AG09309 (cell line): ENCODE data around the gene TNIK.
A peak's percentile ranks its signal among the peaks of the same experiment; 100 is the strongest.

ENCODE experiments used
- DNase-seq: peaks from one replicate; pipeline ENCODE4 v3.0.0-alpha.2; 2010; ENCODE audit warnings: low read depth
- H3K4me3 ChIP-seq: 2 replicates; pipeline ENCODE4 v1.5.1; 2011; ENCODE audit warnings: mild to moderate bottlenecking, low read depth, low read length, moderate library complexity; ENCODE audit not compliant: control insufficient read depth
- CTCF ChIP-seq: IDR thresholded peaks from 2 replicates; pipeline ENCODE4 v1.5.1; 2011; ENCODE audit warnings: mild to moderate bottlenecking, low read depth, low read length, inconsistent platforms; ENCODE audit not compliant: insufficient read depth, control insufficient read depth; ENCODE audit errors: missing control alignments

The TNIK gene

DNA sequence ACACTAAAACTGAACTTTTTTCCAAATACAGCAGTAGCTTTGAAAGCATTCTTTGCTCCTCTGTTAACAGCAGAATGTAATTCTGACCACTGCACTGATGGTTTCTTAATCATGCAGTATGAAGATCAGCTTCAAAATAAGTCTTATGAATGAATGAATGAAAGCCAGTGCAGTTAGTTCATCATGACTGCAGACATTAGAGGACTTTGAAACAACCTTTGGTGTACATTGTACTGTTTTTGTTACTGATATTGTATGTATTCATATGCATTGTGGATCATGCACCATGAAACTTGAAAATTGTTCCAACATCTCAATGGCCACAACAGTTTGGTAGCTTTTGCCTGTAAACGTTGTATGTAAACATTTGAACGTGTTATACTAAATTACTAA is 1.3 kb upstream of the TNIK start:
- no peak for DNase-seq
- H3K4me3 ChIP-seq: peak overlapping the region; percentile 75
- no peak for TF ChIP-seq CTCF

GRCh38 chr3:171460725-171461524 is 720 bp upstream of the TNIK start:
- H3K4me3 ChIP-seq: peak overlapping the region; percentile 75
- DNase-seq: no peak
- TF ChIP-seq CTCF: no peak

GRCh38 chr3:171459137-171459941 is 866 bp downstream of the TNIK start:
- peak overlapping the region; percentile 75 for H3K4me3 ChIP-seq
- no peak for DNase-seq
- TF ChIP-seq CTCF: no peak

- H3K4me3 ChIP-seq: peak overlapping the region; percentile 75
- TF ChIP-seq CTCF: no peak
- no peak for DNase-seq
Measured at GRCh38 chr3:171458864-171459136, 1.4 kb downstream of the TNIK start.

GRCh38 chr3:171458071-171458863 is 1.9 kb downstream of the TNIK start:
- peak overlapping the region; percentile 75 for H3K4me3 ChIP-seq
- TF ChIP-seq CTCF: no peak
- DNase-seq: no peak

DNA sequence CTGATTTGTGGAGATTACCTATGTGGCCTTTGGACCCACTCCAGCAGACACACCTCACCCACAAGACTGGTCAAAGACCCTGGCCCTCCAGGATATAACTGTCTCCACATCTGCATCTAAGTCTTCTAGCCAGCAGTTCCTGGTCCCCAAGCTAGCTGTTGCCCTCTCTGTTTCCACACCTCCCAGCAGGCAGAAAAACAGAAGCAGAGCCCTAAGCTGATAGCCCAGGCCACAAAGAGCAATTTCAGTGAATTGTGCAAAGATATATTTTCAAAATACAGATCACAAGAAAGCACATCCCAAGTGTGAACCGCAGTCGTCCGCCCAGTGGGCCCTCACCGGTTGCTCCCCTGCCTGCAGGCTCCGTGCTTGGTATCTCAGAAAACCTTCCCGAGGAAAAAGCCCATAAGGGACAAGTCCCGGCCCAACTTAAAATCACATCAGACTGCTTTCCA is 2.6 kb downstream of the TNIK start:
- TF ChIP-seq CTCF: no peak
- no peak overlapping the region for H3K4me3 ChIP-seq
- no peak for DNase-seq
